Fibroblast of peridontal ligament (primary cell): ENCODE results near the gene MAP3K1.
"Not testable (repeated sequence)": the region's sequence is repeated elsewhere in the genome, so short reads cannot be mapped to it uniquely, and the experiment has no call there.

Experiments used
- DNase-seq: peaks from one replicate; pipeline ENCODE4 v3.0.0-alpha.2; 2010; ENCODE audit errors: extremely low read depth

Gene MAP3K1

DNA sequence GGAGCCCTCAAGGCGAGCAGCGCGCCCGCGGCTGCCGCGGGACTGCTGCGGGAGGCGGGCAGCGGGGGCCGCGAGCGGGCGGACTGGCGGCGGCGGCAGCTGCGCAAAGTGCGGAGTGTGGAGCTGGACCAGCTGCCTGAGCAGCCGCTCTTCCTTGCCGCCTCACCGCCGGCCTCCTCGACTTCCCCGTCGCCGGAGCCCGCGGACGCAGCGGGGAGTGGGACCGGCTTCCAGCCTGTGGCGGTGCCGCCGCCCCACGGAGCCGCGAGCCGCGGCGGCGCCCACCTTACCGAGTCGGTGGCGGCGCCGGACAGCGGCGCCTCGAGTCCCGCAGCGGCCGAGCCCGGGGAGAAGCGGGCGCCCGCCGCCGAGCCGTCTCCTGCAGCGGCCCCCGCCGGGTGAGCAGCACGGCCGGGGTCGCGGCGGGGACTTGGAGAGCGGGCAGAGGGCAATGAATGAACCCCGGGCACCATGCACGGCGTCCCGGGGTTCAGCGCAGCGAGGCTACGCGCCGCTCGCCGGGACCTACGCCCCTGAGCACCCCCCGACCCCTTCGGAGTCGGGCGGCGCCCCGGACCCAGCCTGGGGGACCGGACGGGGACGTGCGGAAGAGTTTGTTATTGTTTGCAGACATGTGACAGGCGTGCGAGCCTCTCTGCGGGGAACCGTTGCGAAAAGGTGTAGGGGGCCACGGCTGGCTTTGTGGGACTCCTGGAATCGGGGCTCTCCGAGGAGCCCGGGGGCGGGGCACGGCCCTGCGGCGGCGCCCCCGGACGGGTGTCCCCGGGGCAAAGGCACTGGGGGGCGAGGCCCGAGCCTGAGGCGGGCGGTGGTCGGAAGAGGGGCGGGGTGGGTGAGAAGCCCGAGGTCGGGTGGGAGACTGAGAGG lies 553 bp downstream of the MAP3K1 start:
- DNase-seq = no peak

DNA sequence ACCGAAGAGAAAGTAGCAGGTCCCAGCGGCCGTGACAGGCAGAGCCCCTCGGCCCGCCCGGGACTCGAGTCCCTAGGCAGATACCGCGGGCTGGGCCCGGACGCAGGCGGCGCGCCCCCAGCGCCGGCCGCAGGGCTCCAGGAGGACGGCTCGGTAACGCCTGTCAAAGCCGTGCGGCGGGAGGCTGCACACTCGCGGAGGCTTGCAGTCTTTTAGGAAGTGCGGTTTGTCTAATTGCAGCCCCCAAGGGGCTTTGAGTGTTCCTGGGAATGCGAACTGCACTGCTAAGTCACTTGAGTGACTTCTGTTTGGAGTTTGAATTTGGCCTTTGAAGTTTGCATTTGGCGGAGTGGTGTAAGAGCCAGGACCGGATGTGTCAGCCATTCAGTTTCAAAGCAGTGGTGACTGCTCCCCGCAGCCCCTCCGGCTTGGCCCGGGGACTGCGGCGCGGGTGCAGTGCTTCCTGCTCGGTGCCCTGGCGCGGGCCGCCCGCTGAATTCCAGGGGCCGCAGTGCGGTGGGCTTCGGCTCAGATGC lies 1.3 kb downstream of the MAP3K1 start:
- DNase-seq = peak; percentile 32

DNA sequence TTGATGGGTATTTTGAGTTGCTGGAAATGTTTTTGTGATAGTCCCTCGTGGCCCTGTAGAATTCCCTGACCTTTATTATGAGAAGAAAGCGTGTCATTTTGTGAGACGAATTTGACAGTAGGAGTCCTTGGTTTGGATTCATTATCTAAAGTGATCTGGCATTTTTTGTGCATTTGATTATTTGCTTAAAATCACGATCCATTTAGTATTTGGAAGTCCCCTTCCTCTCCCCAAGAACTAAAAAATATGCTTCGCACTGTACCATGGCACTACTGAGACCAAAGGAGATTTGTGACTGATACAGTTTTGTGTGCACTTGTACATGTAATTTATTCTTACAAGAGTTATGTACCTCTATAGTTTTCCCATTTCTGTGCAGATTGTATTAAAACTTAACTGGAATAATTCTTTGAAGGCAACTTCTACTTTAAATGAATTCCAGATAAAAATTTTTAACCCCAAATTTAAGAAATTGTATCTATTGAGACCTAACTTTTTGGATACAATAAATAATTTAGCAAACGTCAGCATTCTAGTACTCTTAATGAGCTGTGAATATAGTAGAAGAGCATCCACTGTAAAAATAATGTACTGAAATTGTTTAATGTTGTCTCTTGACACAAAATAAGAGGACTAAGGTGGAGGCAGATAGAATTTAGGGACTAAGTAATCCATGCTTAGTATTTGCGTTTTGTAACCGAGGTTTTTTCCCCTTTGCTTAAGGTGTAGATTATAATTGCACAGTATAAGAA lies 2.1 kb downstream of the MAP3K1 start:
- no peak for DNase-seq

DNA sequence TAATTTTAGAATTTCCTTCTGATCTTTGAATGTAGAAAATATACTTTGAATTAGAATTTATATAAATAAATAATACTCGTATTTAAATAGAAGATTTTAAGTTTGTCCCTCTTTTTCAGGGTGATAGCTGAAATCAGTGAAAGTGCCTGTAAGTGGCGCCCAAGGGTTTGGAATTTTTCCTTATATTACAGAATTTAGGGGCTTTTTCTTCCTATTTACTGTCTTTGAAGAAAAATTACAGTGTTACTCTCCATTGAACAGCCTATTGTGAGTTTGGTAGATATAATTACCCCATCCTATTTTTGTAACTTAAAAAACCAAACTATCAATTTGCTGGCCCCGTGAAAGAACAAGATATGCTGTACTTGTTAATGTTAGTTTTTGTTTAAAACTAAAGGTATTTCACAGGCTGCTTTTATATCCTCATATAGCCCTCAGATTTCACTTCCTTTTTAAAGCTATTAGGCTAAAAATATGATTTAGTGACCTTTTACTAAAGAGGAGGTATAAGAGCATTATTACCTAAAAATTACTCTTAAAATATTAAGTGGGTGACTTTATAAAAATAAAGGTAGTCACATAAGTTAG lies 3.2 kb downstream of the MAP3K1 start:
- peak; percentile 55 for DNase-seq

DNA sequence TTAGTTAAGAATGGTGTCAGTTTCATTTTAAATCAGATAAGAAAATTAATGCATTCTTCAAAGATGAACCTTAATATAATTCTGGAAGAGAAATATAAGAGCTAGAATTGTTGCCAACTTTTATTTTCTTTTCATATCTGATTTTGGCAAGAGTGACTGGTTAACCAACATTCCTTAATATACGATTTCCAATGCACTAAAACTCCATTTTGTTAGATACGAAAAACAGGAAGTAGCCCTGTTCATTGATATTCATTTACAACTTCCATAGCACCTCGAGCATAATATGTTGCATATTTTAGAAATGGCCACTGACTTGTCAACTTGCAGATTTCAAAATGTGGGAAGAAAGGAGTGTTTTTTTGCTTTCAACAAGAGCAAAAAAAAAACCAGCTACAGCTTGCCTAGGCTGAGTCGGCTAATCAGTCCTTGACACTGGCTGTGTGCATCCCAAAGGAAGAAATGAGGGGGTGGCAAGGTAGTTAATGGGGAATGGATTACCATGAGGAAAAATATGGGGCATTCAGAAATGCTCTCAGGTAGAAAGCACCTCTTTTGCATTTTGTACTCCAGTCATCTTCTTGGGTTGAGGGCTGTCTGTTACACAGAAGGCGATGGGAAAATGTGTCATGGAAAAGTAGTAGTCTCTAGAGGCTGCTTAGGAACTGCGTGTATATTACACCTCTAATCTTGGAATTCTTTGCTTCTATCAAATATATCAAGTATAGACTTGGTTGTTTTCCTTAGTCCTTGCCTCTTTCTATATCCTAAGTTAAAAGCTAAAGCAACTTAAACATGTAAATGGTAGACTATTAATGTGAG lies 3.9 kb downstream of the MAP3K1 start:
- no peak for DNase-seq

DNA sequence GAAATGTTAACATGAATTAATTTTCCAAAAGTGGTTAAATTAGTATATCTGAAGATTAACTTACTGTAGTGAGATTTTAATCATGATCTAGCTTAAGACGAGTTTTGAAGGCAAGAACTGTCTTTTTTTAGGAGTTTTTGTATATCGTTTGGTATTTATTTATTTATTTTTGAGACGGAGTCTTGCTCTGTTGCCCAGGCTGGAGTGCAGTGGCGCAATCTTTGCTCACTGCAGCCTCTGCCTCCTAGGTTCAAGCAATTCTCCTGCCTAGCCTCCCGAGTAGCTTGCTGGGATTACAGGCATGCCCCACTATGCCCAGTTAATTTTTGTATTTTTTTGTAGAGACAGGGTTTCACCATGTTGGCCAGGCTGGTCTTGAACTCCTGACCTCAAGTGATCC lies 6.5 kb downstream of the MAP3K1 start:
- DNase-seq = not testable (repeated sequence)

DNA sequence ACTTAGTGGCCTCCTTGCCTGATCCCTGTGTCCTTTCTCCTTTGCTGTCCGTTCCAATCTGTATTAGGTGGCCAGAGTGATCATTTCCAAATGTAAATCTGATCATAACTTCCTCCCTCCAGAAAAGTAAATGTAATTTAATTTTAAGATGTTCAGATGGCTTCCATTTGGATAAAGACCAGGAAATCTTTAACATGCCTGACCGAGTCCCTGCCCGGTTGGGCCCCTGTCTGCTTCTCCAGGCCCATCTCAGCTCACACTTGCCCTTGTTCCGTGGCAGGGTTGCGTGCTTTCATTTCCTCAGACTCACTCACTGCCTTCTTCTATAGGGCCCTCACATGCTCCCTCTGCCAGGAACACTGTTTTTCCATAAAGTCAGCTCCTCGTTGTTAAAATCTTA lies 7.6 kb downstream of the MAP3K1 start:
- DNase-seq = no peak

DNA sequence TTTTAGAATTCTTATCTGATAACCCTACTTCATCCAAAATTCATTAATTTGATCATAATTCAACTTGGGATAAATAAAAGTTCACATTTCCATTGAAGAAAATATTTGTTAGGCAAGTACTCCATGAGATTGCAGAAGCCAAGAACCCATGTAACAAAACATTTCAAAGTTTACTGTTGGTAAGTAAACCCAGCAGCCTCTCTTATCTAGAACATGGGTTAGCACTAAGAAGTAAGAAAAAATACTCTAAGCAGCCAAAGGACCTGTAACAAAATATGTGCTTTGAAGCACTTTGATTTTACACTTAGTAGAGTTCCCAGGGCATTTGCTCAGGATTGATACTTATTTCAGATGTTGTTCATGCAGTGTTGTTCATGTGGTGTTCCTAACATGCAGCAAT lies 8.7 kb downstream of the MAP3K1 start:
- no peak for DNase-seq

DNA sequence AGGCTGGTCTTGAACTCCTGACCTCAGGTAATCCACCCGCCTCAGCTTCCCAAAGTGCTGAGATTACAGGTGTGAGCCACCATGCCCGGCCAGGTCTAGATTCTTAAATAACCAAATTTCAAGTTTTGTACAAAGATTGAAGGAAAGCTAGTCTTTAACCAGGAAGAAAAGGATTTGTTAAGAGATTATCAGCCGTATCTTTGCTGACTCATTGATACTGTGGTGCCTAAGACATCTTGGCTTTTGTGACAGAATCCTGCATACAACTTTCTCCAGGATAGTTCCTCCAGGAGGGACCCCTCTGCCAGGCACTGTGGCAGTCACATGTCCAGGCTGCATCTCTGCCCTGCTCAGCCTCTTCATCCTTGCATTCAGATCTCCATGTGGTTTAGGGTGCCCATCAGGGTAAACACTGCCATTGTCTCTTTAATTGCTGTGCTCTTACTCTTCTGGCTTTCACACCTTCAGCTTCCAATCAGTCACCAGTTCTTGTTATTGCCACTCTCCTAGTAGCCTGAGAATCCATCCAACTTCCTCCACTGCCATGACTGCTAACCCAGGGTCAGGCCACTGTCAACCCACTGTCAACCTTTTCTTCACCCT lies 10.0 kb downstream of the MAP3K1 start:
- DNase-seq = no peak

DNA sequence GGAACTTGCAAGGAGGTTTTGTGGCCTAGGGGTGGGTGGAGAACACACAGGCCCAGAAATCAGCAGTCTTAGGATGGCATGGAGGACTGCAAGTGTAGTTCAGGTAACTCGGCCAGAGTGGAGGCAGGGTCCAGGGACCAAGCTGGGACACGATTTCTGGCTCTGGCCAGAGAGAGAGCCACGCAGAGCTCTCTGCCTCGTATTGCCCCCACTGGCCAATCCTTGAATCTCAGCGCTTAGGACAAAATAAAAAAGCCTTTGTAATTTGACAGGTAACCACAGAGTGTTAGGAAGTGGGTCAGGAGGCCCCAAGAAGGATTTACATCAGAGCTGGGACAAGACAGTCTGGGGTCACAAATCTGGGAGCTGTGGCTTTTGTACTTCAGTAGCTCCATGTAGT lies 11.7 kb downstream of the MAP3K1 start:
- no peak for DNase-seq

DNA sequence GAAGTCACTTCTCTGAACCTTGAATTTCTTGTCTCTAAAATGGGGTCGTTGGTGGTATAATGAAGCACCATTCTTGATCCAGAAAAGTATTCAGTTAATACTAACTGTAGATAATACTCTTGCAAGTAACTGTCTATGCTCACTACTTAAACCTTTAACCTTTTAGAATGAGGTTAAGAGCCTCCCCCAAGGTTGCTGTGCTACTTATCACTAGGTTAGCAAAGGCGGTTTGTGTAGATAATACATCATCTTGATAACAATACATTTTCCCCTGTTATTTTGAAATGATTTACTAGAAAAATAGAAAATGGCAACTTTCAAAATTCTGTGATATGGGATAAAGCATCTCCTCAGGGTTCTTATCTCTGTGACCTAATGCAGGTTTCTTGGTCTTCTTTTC lies 12.6 kb downstream of the MAP3K1 start:
- no peak for DNase-seq

DNA sequence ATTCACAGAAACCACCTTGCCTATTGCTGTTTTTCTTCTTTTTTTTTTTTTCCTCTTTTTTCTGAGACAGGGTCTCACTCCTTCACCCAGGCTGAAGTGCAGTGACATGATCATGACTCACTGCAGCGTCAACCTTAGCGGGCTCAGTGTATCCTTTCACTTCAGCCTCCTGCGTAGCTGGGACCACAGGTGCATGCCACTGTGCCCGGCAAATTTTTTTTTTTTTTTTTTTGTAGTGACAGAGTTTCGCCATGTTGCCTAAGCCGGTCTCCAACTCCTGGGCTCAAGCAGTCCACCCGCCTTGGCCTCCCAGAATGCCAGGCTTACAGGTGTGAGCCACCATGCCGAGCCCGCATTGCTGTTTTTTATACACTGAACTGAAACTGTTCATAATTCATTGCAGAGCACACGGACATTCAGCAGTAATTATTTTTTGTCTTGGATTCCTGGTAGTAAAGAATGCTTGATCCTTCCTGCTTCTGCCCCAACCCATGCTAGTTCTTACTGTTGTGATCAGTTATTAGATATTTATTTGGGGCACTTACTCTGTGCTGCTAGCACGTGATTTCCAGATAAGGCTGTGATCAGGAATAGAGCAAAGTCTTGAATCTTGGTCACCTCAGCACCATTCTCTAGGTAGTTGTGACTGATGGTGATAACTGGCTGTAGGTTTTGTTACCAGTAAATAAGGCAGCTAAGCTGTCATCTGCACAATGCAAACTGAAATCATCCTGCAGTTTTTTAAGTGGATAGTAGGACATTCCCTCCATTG lies 14.0 kb downstream of the MAP3K1 start:
- DNase-seq = no peak

DNA sequence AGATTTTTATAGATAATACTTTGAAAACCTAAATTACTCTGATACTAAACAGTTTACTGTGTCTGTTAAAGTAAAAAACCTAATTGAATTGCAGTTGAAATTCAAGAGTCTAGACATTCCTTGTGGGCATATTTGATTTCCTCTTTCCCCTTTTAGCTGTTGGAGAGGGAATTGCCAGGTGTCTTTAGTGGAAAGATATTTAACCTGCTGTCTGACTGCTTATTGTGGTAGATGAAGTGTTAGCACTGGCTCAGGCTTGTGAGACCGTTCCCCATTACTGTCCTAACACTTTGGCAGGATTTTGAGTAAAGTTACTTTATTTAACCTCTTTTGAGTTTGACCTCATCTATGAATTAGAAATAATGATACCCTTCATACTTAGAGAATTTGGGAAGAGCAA lies 16.4 kb downstream of the MAP3K1 start:
- no peak for DNase-seq

DNA sequence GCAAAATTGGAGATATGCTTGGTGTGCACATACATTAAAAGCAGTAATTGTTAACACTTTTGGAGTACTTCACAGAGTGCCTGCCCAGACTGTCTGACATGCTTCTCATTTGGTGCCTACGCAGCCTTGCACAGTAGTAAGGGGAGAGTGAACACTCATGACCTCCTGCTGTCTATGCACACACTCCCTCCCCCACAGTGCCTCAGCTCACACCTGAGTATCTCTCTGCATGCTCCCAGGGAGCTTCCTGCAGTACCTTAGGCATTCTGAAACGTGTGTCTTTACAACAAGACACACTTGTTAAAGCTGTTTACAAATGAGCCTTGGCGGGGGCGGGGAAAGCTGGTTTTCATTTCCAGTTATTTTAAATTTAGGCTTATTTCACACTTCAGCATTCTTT lies 18.0 kb downstream of the MAP3K1 start:
- DNase-seq = no peak

DNA sequence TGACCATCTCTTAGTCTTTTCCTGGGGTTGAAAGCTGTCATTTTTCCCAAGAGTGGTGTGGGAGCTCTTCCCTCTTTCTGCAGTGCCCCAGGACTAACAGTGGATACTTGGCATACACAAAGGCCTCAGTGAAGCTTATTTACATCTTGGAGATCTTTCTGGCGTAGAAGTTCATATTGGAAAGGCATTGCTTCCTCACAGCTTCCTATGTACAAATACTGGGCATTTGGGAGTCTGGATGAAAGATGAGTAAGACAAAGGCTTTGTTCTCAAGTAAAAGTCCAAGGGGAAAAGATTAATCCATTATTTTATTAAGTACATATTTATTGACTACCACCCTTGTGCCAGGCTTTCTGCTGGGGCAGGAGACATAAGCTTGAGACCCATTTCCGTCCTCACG lies 22.0 kb downstream of the MAP3K1 start:
- DNase-seq = no peak

DNA sequence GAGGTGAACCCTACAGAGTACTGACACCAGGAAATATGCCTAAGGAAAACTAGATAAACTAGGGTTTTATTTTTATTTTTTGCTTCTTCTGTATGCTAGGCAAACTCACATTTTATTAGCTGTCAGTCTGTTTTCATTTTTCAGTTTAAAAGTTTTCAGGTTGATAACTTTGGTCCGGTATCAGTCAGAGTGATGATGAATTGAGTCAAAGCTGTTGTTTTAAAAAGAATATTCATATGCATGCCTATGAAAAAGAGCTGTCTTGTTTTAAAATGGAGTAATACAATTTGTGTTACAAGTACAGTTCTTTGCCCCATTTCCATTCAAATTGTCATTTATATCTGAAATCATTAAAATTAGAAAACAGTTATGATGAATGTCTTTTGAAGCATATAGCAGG lies 22.6 kb downstream of the MAP3K1 start:
- DNase-seq = no peak

DNA sequence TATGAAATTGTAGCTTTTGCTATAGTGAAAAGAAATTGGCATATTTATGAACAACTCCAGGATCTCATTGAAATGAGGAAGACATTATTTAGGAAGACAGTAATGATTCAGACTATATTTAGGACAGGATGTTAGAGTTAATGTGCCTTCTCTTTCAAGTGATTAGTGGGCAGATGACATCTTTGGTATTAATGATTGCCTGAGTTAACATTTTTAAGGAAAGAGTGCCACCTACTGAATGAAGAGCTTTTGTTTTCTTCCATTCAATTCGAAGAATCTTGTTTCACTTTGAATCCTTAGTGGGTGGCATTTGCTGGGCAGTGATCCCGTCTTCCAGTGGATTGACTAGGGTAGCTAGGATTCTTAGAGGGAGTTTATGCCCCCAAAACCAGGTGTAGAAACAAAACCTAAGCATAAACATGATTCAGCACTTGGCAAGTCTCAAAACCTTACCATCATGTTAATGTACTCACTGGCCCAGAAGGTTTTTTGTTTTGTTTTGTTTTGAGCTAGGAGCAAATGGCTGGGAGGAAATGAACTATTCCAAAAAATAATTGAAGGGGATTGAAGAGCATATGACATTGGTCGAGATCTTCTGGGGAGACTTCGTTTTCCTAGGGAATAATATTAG lies 23.2 kb downstream of the MAP3K1 start:
- peak; percentile 82 for DNase-seq

DNA sequence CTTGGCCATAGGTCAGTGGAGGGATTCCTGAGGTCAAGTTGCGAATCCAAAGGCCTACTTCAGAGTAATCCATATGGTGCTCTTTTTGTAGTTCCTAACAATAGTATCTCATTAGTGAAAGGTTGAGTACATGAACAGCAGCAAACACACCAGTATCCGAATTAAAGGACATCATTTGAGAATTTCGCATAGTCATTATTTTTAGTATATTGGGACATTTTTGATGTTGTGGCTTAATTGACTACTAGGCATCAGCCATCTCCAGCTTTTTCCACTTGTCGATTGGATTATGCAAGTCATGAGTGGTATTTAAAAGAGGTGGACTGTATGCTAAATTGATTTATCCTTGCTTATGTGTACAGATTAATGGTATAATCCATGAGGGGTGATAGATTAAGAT lies 23.7 kb downstream of the MAP3K1 start:
- no peak for DNase-seq

DNA sequence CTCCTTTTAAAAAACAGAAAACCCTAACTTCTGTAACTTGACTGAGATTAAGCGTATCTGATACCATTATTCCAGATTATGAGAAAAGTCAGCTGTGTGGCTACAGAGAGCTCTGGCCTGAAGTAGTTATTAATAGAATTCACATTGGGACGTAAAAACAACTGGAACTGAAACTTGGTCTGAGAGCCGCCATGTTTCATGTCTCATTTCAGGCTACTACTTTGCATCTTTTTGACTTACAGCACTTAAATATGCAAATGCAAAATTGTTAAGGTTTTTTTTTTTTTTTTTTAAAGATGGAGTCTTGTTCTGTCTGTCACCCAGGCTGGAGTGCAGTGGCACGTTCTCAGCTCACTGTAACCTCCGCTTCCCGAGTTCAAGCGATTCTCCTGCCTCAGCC lies 25.2 kb downstream of the MAP3K1 start:
- DNase-seq = no peak

DNA sequence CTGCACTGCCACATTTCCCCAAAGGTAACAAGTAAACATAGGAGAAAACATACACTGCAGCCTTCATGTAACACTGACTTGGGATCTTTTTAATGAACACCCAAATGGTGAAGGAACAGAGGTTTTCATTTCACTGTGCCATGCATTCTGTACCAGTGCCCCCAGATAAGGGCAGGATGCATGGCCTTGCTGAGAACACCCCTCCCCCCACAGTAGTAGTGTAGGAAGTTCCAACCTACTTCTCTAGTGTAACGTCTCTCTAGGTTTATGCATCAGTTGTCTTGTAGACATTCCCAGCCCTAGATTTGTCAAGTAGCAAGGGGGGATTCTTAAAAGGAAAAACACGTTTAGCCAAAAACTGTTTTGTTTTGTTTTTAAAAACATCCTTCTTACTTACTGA lies 29.9 kb downstream of the MAP3K1 start:
- no peak for DNase-seq
